Liver (tissue), 9 donors: ENCODE measurements around the gene C10orf143. TPM values are rescaled to one million over a fixed set of nuclear protein-coding genes. Genes with fewer than 3 reads are reported as not detected.

ENCODE experiments used
- DNase-seq: peaks from one replicate; pipeline ENCODE4 v3.0.0-alpha.2; 2017; ENCODE audit warnings: low spot score
- H3K27ac ChIP-seq, 2 donors: one replicate each; pipeline ENCODE4 v1.7.0; 2013; ENCODE audit warnings: inconsistent platforms in 2 of 2, low read length in 2 of 2, control low read depth in 1 of 2, low read depth in 1 of 2, mild to moderate bottlenecking in 1 of 2
- H3K27me3 ChIP-seq, 4 donors: one replicate each; pipeline versions ENCODE4 v1.6.1 to v1.7.0; 2013; ENCODE audit warnings: low read length in 3 of 4, inconsistent platforms in 1 of 4, mild to moderate bottlenecking in 1 of 4, moderate library complexity in 1 of 4; ENCODE audit not compliant: control insufficient read depth in 4 of 4, insufficient read depth in 4 of 4
- H3K36me3 ChIP-seq, 4 donors: one replicate each; pipeline versions ENCODE4 v1.6.1 to v1.7.0; 2013; ENCODE audit warnings: low read length in 3 of 4, mild to moderate bottlenecking in 3 of 4, low read depth in 1 of 4, moderate library complexity in 1 of 4; ENCODE audit not compliant: control insufficient read depth in 4 of 4, insufficient read depth in 3 of 4
- H3K4me1 ChIP-seq, 4 donors: one replicate each; pipeline versions ENCODE4 v1.6.1 to v1.7.0; 2013; ENCODE audit warnings: low read length in 3 of 4, mild to moderate bottlenecking in 3 of 4, moderate library complexity in 1 of 4; ENCODE audit not compliant: control insufficient read depth in 4 of 4, insufficient read depth in 4 of 4
- H3K4me3 ChIP-seq, 3 donors: one replicate each; pipeline versions ENCODE4 v1.6.1 to v1.7.0; 2013; ENCODE audit warnings: low read length in 3 of 3, control low read depth in 1 of 3, low read depth in 1 of 3, mild to moderate bottlenecking in 1 of 3
- H3K9ac ChIP-seq, 2 donors: one replicate each; pipeline ENCODE4 v1.7.0; 2013; ENCODE audit warnings: low read length in 2 of 2, mild to moderate bottlenecking in 2 of 2, moderate library complexity in 2 of 2, control low read depth in 1 of 2, low read depth in 1 of 2
- H3K9me3 ChIP-seq, 4 donors: one replicate each; pipeline versions ENCODE4 v1.6.1 to v1.7.0; 2013; ENCODE audit warnings: low read length in 3 of 4; ENCODE audit not compliant: control insufficient read depth in 4 of 4
- ATF3 ChIP-seq: IDR thresholded peaks from 2 replicates; pipeline ENCODE4 v1.6.1; 2016; ENCODE audit warnings: antibody characterized with exemption
- CTCF ChIP-seq: fragments of 150-350 bp; IDR thresholded peaks from 2 replicates; pipeline ENCODE4 v1.5.1; 2017; ENCODE audit warnings: improper control_type of control experiment, low read depth, low read length; ENCODE audit not compliant: missing input control
- EGR1 ChIP-seq, 2 donors: IDR thresholded peaks; 2 replicates each; pipeline ENCODE4 v1.6.1; 2016 to 2018; ENCODE audit warnings: antibody characterized with exemption in 2 of 2, low read depth in 2 of 2
- FOXA1 ChIP-seq: IDR thresholded peaks from 2 replicates; pipeline ENCODE4 v1.6.1; 2016; ENCODE audit warnings: antibody characterized with exemption
- FOXA2 ChIP-seq: IDR thresholded peaks from 2 replicates; pipeline ENCODE4 v1.6.1; 2016; ENCODE audit warnings: antibody characterized with exemption
- GABPA ChIP-seq, 2 donors: IDR thresholded peaks in 1 of 2; conservative IDR thresholded peaks in 1 of 2; 2 replicates each; pipeline ENCODE4 v1.6.1; 2016; ENCODE audit warnings: antibody characterized with exemption in 2 of 2, mild to moderate bottlenecking in 1 of 2, moderate library complexity in 1 of 2
- HNF4A ChIP-seq, 2 donors: conservative IDR thresholded peaks; 2 replicates each; pipeline ENCODE4 v1.6.1; 2016; ENCODE audit warnings: antibody characterized with exemption in 2 of 2, mild to moderate bottlenecking in 2 of 2
- HNF4G ChIP-seq: IDR thresholded peaks from 2 replicates; pipeline ENCODE4 v1.6.1; 2016; ENCODE audit warnings: antibody characterized with exemption
- JUND ChIP-seq, 2 donors: IDR thresholded peaks; 2 replicates each; pipeline ENCODE4 v1.6.1; 2016; ENCODE audit warnings: antibody characterized with exemption in 2 of 2
- MAX ChIP-seq: IDR thresholded peaks from 2 replicates; pipeline ENCODE4 v1.6.1; 2016; ENCODE audit warnings: antibody characterized with exemption
- NR2F2 ChIP-seq: IDR thresholded peaks from 2 replicates; pipeline ENCODE4 v1.6.1; 2016; ENCODE audit warnings: antibody characterized with exemption
- RAD21 ChIP-seq, 2 donors: IDR thresholded peaks; 2 replicates each; pipeline ENCODE4 v1.6.1; 2016; ENCODE audit warnings: antibody characterized with exemption in 2 of 2, mild to moderate bottlenecking in 2 of 2
- REST ChIP-seq: IDR thresholded peaks from 2 replicates; pipeline ENCODE4 v1.6.1; 2016; ENCODE audit warnings: antibody characterized with exemption, mild to moderate bottlenecking
- RXRA ChIP-seq, 2 donors: IDR thresholded peaks; 2 replicates each; pipeline ENCODE4 v1.6.1; 2017 to 2018; ENCODE audit warnings: antibody characterized with exemption in 2 of 2, mild to moderate bottlenecking in 1 of 2
- SP1 ChIP-seq: IDR thresholded peaks from 2 replicates; pipeline ENCODE4 v1.6.1; 2018; ENCODE audit warnings: antibody characterized with exemption, mild to moderate bottlenecking
- TAF1 ChIP-seq: conservative IDR thresholded peaks from 2 replicates; pipeline ENCODE4 v1.6.1; 2016; ENCODE audit warnings: antibody characterized with exemption, mild to moderate bottlenecking
- YY1 ChIP-seq: IDR thresholded peaks from 2 replicates; pipeline ENCODE4 v1.6.1; 2016; ENCODE audit warnings: antibody characterized with exemption, mild to moderate bottlenecking
- ZBTB33 ChIP-seq: IDR thresholded peaks from 2 replicates; pipeline ENCODE4 v1.6.1; 2016; ENCODE audit warnings: antibody characterized with exemption
- WGBS: extraction: QIAGEN DNeasy Blood & Tissue Kit; methylation state at CpG from one replicate; pipeline ENCODE4 v1.1.7; 2013; 5-methylcytosine and 5-hydroxymethylcytosine counted together
- polyA plus RNA-seq, 2 donors: library from polyadenylated mRNA; stranded (reverse) in 1 of 2; unstranded in 1 of 2; fragments of 200-250 nt in 1 of 2; fragments of >200 nt in 1 of 2; fragmentation: Nextera tagmentation in 1 of 2; extraction: Ambion mirVana in 1 of 2; gene quantifications; one replicate each; pipeline versions ENCODE4 v1.2.1 to v1.2.3, GENCODE V29; 2013 to 2015
- total RNA-seq, 2 donors: library from RNA; depleted of rRNA; stranded (reverse); fragments of >200 nt; gene quantifications; one replicate each; pipeline ENCODE4 v1.2.3, GENCODE V29; 2014
- donor health status: healthy.
- donor health status: healthy.
- donor health status: healthy.
- donor health status: healthy.
- donor health status: healthy.

Gene C10orf143
- total and polyA plus RNA-seq, 4 donors: 0.14 to 2.7 (median 1.2) TPM

- TF ChIP-seq ZBTB33 (no peak), RXRA (IDR thresholded peaks at IDR 0.05) (no peak), SP1 (no peak), GABPA (IDR thresholded peaks at IDR 0.05 in 1 of 2, conservative IDR thresholded peaks at IDR 0.05 in 1 of 2) (no peak), HNF4G (no peak), HNF4A (conservative IDR thresholded peaks at IDR 0.05) (no peak), FOXA1 (no peak)
- Histone ChIP-seq H3K36me3 (no peaks in the 10 kb centered on the region), H3K4me3 (no peak overlapping the region), H3K9me3 (no peaks in the 10 kb centered on the region), H3K27ac (no peak overlapping the region), H3K4me1 (no peaks in the 10 kb centered on the region), H3K9ac (no peak overlapping the region), H3K27me3 (peaks cover 0 to 5% (median 0%) of the 10 kb centered on the region in 4 donors)
- no peak for DNase-seq
- WGBS: 78% methylated on average over 10 of the region's 10 CpGs
Observed at GRCh38 chr10:130041451-130042371, 68.9 kb downstream of the C10orf143 start.

- DNase-seq: no peak
- WGBS: 87% methylated on average over 12 of the region's 12 CpGs
- H3K4me3 ChIP-seq: no peak overlapping the region
Observed at GRCh38 chr10:130040817-130041330, 69.8 kb downstream of the C10orf143 start.

More at GRCh38 chr10:130040817-130041330, 69.8 kb downstream of the C10orf143 start:
- Histone ChIP-seq H3K27me3 (peaks cover 0 to 5% (median 0%) of the 10 kb centered on the region in 4 donors), H3K27ac (no peak overlapping the region), H3K9me3 (no peaks in the 10 kb centered on the region), H3K36me3 (no peaks in the 10 kb centered on the region), H3K4me1 (no peaks in the 10 kb centered on the region), H3K9ac (no peak overlapping the region)
- TF ChIP-seq REST: no peak
- TF ChIP-seq HNF4G: no peak
- no peak for TF ChIP-seq RAD21 (IDR thresholded peaks at IDR 0.05)
- no peak for TF ChIP-seq YY1
- no peak for TF ChIP-seq RXRA (IDR thresholded peaks at IDR 0.05)
- no peak for TF ChIP-seq EGR1 (IDR thresholded peaks at IDR 0.05; ENCODE audit: low read depth in 2 of 2)
- no peak for TF ChIP-seq SP1
- TF ChIP-seq ZBTB33: no peak
- TF ChIP-seq TAF1: no peak
- no peak for TF ChIP-seq MAX
- TF ChIP-seq ATF3: no peak
- no peak for TF ChIP-seq FOXA2
- no peak for TF ChIP-seq JUND (IDR thresholded peaks at IDR 0.05)
- no peak for TF ChIP-seq HNF4A (conservative IDR thresholded peaks at IDR 0.05)
- no peak for TF ChIP-seq CTCF
- no peak for TF ChIP-seq FOXA1
- TF ChIP-seq GABPA (IDR thresholded peaks at IDR 0.05 in 1 of 2, conservative IDR thresholded peaks at IDR 0.05 in 1 of 2): no peak
- no peak for TF ChIP-seq NR2F2
